Measurements from ENCODE around the gene LARGE1.

- TF ChIP-seq CTCF (IDR thresholded peaks at IDR 0.05; ENCODE audit: insufficient read depth, low read length) (no peak), POLR2AphosphoS5 (IDR thresholded peaks at IDR 0.05; ENCODE audit: low read depth) (no peak), REST (IDR thresholded peaks at IDR 0.05; ENCODE audit: insufficient replicate concordance, low read depth) (no peak)
Measured at GRCh38 chr22:33354928-33355327, 565.3 kb downstream of the LARGE1 start.
